Mesenchymal stem cell (in vitro differentiated cells and primary cell): Measurements from ENCODE around the gene IL1RAP.

Experiments used
- DNase-seq: peaks from one replicate; pipeline ENCODE4 v3.0.0-alpha.2; 2013
- H2AFZ ChIP-seq: one replicate; pipeline ENCODE4 v1.6.1; 2013; ENCODE audit warnings: low read depth, mild to moderate bottlenecking, control low read depth, inconsistent platforms, low read length, moderate library complexity
- H2AK5ac ChIP-seq: 2 replicates; pipeline ENCODE4 v1.6.1; 2013; ENCODE audit warnings: low read length, moderate library complexity, mild to moderate bottlenecking, inconsistent platforms; ENCODE audit not compliant: severe bottlenecking
- H2BK120ac ChIP-seq: one replicate; pipeline ENCODE4 v1.6.1; 2013; ENCODE audit warnings: low read depth, mild to moderate bottlenecking, inconsistent platforms, low read length, moderate library complexity
- H2BK12ac ChIP-seq, 2 experiments: one replicate each; pipeline ENCODE4 v1.6.1; 2013; ENCODE audit warnings: inconsistent platforms in 2 of 2, low read length in 2 of 2, mild to moderate bottlenecking in 2 of 2, moderate library complexity in 2 of 2, control low read depth in 1 of 2
- H2BK15ac ChIP-seq: one replicate; pipeline ENCODE4 v1.6.1; 2013; ENCODE audit warnings: mild to moderate bottlenecking, low read depth, inconsistent platforms; ENCODE audit not compliant: poor library complexity, severe bottlenecking
- H2BK5ac ChIP-seq: 2 replicates; pipeline ENCODE4 v1.6.1; 2013; ENCODE audit warnings: low read depth, mild to moderate bottlenecking, low read length, control low read depth, inconsistent platforms; ENCODE audit not compliant: poor library complexity, severe bottlenecking
- H3K14ac ChIP-seq, 2 experiments: one replicate each; pipeline ENCODE4 v1.6.1; 2013; ENCODE audit warnings: inconsistent platforms in 2 of 2, low read length in 2 of 2, control low read depth in 1 of 2, mild to moderate bottlenecking in 1 of 2, moderate library complexity in 1 of 2
- H3K18ac ChIP-seq, 2 experiments: one replicate each; pipeline ENCODE4 v1.6.1; 2013; ENCODE audit warnings: inconsistent platforms in 2 of 2, low read length in 2 of 2, control low read depth in 1 of 2, low read depth in 1 of 2, mild to moderate bottlenecking in 1 of 2
- H3K23ac ChIP-seq, 2 experiments: one replicate each; pipeline ENCODE4 v1.6.1; 2013; ENCODE audit warnings: inconsistent platforms in 2 of 2, low read length in 2 of 2, mild to moderate bottlenecking in 2 of 2, moderate library complexity in 2 of 2, control low read depth in 1 of 2
- H3K27ac ChIP-seq: 2 replicates; pipeline ENCODE4 v1.5.1; 2013; ENCODE audit warnings: mild to moderate bottlenecking, moderate library complexity, low read length, control low read depth, inconsistent platforms; ENCODE audit not compliant: poor library complexity, severe bottlenecking
- H3K27me3 ChIP-seq, 2 experiments: 2 replicates each; pipeline versions ENCODE4 v1.6.1 to v1.7.0; 2013; ENCODE audit warnings: low read length in 2 of 2, mild to moderate bottlenecking in 2 of 2, moderate library complexity in 2 of 2, control low read depth in 1 of 2, inconsistent platforms in 1 of 2; ENCODE audit not compliant: control insufficient read depth in 1 of 2, insufficient read depth in 1 of 2
- H3K36me3 ChIP-seq, 2 experiments: 2 replicates each; pipeline versions ENCODE4 v1.6.1 to v1.7.0; 2013; ENCODE audit warnings: low read length in 2 of 2, control low read depth in 1 of 2, inconsistent platforms in 1 of 2, low read depth in 1 of 2, mild to moderate bottlenecking in 1 of 2; ENCODE audit not compliant: insufficient read depth in 2 of 2, control insufficient read depth in 1 of 2
- H3K4ac ChIP-seq, 2 experiments: one replicate each; pipeline ENCODE4 v1.6.1; 2013; ENCODE audit warnings: inconsistent platforms in 2 of 2, low read length in 2 of 2, mild to moderate bottlenecking in 2 of 2, moderate library complexity in 2 of 2, control low read depth in 1 of 2, low read depth in 1 of 2
- H3K4me1 ChIP-seq: 2 replicates; pipeline ENCODE4 v1.6.1; 2013; ENCODE audit warnings: low read depth, low read length, control low read depth; ENCODE audit not compliant: control insufficient read depth, insufficient read depth
- H3K4me2 ChIP-seq: 2 replicates; pipeline ENCODE4 v1.6.1; 2013; ENCODE audit warnings: low read length, mild to moderate bottlenecking, inconsistent platforms; ENCODE audit not compliant: poor library complexity, severe bottlenecking
- H3K4me3 ChIP-seq, 2 experiments: 2 replicates each; pipeline versions ENCODE4 v1.5.1 to v1.7.0; 2013; ENCODE audit warnings: low read length in 2 of 2, mild to moderate bottlenecking in 2 of 2, control low read depth in 1 of 2, low read depth in 1 of 2; ENCODE audit not compliant: insufficient read depth in 1 of 2
- H3K79me1 ChIP-seq: replicated peaks from 2 replicates; pipeline ENCODE4 v1.6.1; 2013; ENCODE audit warnings: mild to moderate bottlenecking, control low read depth, low read length, inconsistent platforms; ENCODE audit not compliant: poor library complexity, severe bottlenecking
- H3K9ac ChIP-seq: 2 replicates; pipeline ENCODE4 v1.7.0; 2013; ENCODE audit warnings: mild to moderate bottlenecking, low read length, moderate library complexity
- H3K9me3 ChIP-seq: 2 replicates; pipeline ENCODE4 v1.7.0; 2013; ENCODE audit warnings: mild to moderate bottlenecking, low read length; ENCODE audit not compliant: control insufficient read depth
- H4K8ac ChIP-seq: one replicate; pipeline ENCODE4 v1.6.1; 2013; ENCODE audit warnings: inconsistent platforms, mild to moderate bottlenecking, low read length, moderate library complexity
- H4K91ac ChIP-seq: one replicate; pipeline ENCODE4 v1.6.1; 2013; ENCODE audit warnings: mild to moderate bottlenecking, low read length, inconsistent platforms
- WGBS: methylation state at CpG from one replicate; pipeline ENCODE4 v1.1.7; 2013; ENCODE audit warnings: mixed read lengths; 5-methylcytosine and 5-hydroxymethylcytosine counted together

The IL1RAP gene

GRCh38 chr3:190589326-190589725 lies 75.4 kb downstream of the IL1RAP start:
- Histone ChIP-seq H4K8ac (no peak overlapping the region), H3K9ac (no peak overlapping the region), H3K9me3 (no peaks in the 10 kb centered on the region), H3K4me3 (no peak overlapping the region), H4K91ac (no peak overlapping the region), H2BK120ac (no peak overlapping the region), H3K4me1 (peaks cover 3% of the 10 kb centered on the region), H3K36me3 (no peaks in the 10 kb centered on the region), H2BK5ac (no peak overlapping the region), H3K18ac (no peak overlapping the region), H3K23ac (no peak overlapping the region), H2AK5ac (no peak overlapping the region), H3K4ac (no peak overlapping the region), H3K27me3 (no peaks in the 10 kb centered on the region), H2BK12ac (no peak overlapping the region), H3K14ac (no peak overlapping the region), H2BK15ac (no peak overlapping the region), H3K79me1 (no peaks in the 10 kb centered on the region), H2AFZ (no peak overlapping the region), H3K27ac (no peak overlapping the region), H3K4me2 (no peak overlapping the region)
- WGBS = 92% methylated on average over 7 of the region's 7 CpGs
- DNase-seq = no peak

DNA sequence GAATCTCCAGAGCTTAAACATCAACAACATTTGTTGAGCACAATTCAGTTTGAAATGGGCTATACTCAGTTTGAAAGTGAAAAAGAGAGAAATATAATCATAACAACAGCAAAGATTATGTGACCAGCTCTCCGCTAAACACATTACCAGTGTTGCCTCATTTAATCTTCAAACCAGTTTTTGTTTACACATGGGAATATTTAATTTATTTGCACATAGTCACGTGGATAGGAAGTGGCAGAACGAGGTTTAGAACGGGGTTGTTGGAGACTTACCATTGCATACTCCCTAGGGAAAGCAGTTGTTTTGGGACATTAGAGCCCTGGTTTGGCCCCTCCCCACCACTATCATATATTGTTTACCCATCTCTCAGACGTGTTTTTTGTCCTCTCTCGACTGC lies 77.2 kb downstream of the IL1RAP start:
- Histone ChIP-seq H2BK15ac (no peak overlapping the region), H3K14ac (no peak overlapping the region), H3K4me2 (no peak overlapping the region), H3K4ac (no peak overlapping the region), H2BK5ac (no peak overlapping the region), H3K27me3 (no peaks in the 10 kb centered on the region), H2AFZ (no peak overlapping the region), H3K23ac (no peak overlapping the region), H2BK12ac (no peak overlapping the region), H3K9ac (no peak overlapping the region), H3K4me1 (no peaks in the 10 kb centered on the region), H3K36me3 (no peaks in the 10 kb centered on the region), H4K8ac (no peak overlapping the region), H2BK120ac (no peak overlapping the region), H3K79me1 (no peaks in the 10 kb centered on the region), H3K18ac (no peak overlapping the region), H3K27ac (no peak overlapping the region), H3K4me3 (no peak overlapping the region), H3K9me3 (no peaks in the 10 kb centered on the region), H4K91ac (no peak overlapping the region), H2AK5ac (no peak overlapping the region)
- 100% methylated on average over 2 of the region's 6 CpGs for WGBS
- DNase-seq = no peak

- WGBS = 100% methylated on average over 2 of the region's 2 CpGs
- Histone ChIP-seq H2AFZ (no peak overlapping the region), H3K9me3 (no peaks in the 10 kb centered on the region)
These were observed 79.2 kb downstream of the IL1RAP start for GRCh38 chr3:190593075-190593474.

DNA sequence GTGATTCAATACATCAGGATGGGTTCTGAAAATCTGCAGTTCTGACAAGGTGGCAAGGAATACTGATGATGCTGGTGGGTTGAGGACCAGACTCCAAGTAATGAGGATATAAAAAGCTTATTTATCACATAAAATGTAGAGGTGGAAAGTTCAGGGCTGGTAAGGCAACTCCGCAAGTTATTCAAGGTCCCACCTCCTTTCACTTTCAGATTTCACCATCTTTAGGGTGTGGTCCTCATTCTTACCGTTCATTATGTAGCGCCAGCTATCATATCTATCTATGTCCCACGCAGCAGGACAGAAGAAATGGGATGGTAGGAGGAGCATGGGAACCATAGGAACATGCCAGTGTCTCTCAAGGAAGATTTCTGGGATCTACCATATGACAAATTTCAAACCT lies 80.3 kb downstream of the IL1RAP start:
- Histone ChIP-seq H4K8ac (no peak overlapping the region), H2AK5ac (no peak overlapping the region), H3K14ac (no peak overlapping the region), H2AFZ (no peak overlapping the region), H3K4me2 (no peak overlapping the region), H3K79me1 (no peaks in the 10 kb centered on the region), H3K9me3 (no peaks in the 10 kb centered on the region), H3K23ac (no peak overlapping the region), H2BK5ac (no peak overlapping the region), H2BK15ac (no peak overlapping the region), H3K27ac (no peak overlapping the region), H2BK12ac (no peak overlapping the region), H3K27me3 (no peaks in the 10 kb centered on the region), H2BK120ac (no peak overlapping the region), H3K4ac (no peak overlapping the region), H3K18ac (no peak overlapping the region), H3K4me1 (no peaks in the 10 kb centered on the region), H3K36me3 (no peaks in the 10 kb centered on the region), H3K4me3 (no peak overlapping the region), H3K9ac (no peak overlapping the region), H4K91ac (no peak overlapping the region)
- 92% methylated on average over 2 of the region's 4 CpGs for WGBS
- DNase-seq = no peak

More at GRCh38 chr3:190593075-190593474, 79.2 kb downstream of the IL1RAP start:
- DNase-seq = no peak
- no peak overlapping the region for H3K27ac ChIP-seq
- no peak overlapping the region for H3K23ac ChIP-seq
- no peak overlapping the region for H3K4me3 ChIP-seq
- no peak overlapping the region for H2BK120ac ChIP-seq
- H3K36me3 ChIP-seq = no peaks in the 10 kb centered on the region
- no peak overlapping the region for H3K4me2 ChIP-seq
- no peak overlapping the region for H3K9ac ChIP-seq
- no peaks in the 10 kb centered on the region for H3K4me1 ChIP-seq
- H2BK5ac ChIP-seq = no peak overlapping the region
- H3K79me1 ChIP-seq = no peaks in the 10 kb centered on the region
- no peaks in the 10 kb centered on the region for H3K27me3 ChIP-seq
- no peak overlapping the region for H2BK12ac ChIP-seq
- H3K4ac ChIP-seq = no peak overlapping the region
- H2AK5ac ChIP-seq = no peak overlapping the region
- no peak overlapping the region for H4K8ac ChIP-seq
- no peak overlapping the region for H3K14ac ChIP-seq
- no peak overlapping the region for H4K91ac ChIP-seq
- no peak overlapping the region for H2BK15ac ChIP-seq
- no peak overlapping the region for H3K18ac ChIP-seq
